ENCODE data around the gene KSR1. TPM values are rescaled to one million over a fixed set of nuclear protein-coding genes. Genes with fewer than 3 reads are reported as not detected.
A peak's percentile ranks its signal among the peaks of the same experiment; 100 is the strongest.

KSR1 gene
- total and polyA plus RNA-seq, 12 donors = 16.0 to 50.4 (median 38.5) TPM

DNA sequence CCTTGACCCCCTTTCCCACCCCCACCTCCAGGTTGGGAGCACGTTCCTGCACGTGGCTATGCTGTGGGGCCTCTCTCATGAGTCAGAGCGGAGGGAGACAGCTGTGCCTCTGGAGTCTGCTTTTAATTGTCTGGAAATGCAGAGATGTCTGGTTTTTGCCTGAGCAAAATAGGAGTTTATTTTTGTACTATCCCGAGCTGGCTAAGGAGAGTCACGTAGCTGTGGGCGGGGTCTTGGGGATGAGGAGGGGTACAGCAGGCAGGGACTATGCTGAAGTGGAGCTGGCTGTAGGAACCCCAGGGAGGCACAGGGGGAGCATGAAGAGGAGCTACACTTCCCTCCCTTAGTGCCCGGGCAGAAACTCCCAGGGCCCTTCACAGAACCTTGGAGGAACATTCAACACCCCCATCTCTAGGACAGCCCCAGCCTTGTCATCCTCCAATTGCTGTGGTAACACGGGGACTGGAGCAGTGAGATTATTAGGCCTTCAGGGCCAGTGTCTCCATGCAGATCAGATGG lies 130.0 kb downstream of the KSR1 start:
- H3K9me3 ChIP-seq (replicated peaks in 1 of 3) = no peaks in the 10 kb centered on the region
- H3K4me1 ChIP-seq (replicated peaks in 1 of 2) = peaks cover 0 to 15% of the 10 kb centered on the region in 2 donors
- H3K27me3 ChIP-seq = no peaks in the 10 kb centered on the region
- H3K4me3 ChIP-seq = no peak overlapping the region
- intact Hi-C loops (cut with DNase I) = loop anchor here in 1 of 2 donors (10.0 kb wide), 1 partner anchor 201 kb away; no protein-coding TSS in a partner anchor
- WGBS, 4 donors = 46 to 82% (median 66%) methylated on average over 7 to 8 of the region's 8 CpGs
- TF ChIP-seq POLR2A (IDR thresholded peaks at IDR 0.05) = no peak
- TF ChIP-seq, protein P1, sequence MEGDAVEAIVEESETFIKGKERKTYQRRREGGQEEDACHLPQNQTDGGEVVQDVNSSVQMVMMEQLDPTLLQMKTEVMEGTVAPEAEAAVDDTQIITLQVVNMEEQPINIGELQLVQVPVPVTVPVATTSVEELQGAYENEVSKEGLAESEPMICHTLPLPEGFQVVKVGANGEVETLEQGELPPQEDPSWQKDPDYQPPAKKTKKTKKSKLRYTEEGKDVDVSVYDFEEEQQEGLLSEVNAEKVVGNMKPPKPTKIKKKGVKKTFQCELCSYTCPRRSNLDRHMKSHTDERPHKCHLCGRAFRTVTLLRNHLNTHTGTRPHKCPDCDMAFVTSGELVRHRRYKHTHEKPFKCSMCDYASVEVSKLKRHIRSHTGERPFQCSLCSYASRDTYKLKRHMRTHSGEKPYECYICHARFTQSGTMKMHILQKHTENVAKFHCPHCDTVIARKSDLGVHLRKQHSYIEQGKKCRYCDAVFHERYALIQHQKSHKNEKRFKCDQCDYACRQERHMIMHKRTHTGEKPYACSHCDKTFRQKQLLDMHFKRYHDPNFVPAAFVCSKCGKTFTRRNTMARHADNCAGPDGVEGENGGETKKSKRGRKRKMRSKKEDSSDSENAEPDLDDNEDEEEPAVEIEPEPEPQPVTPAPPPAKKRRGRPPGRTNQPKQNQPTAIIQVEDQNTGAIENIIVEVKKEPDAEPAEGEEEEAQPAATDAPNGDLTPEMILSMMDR (IDR thresholded peaks at IDR 0.05) = no peak
- H3K36me3 ChIP-seq (replicated peaks in 1 of 2) = peaks cover 0 to 15% of the 10 kb centered on the region in 2 donors
- no peak for DNase-seq
- H3K27ac ChIP-seq = peak overlapping the region in 1 of 5 donors; percentile 54

DNA sequence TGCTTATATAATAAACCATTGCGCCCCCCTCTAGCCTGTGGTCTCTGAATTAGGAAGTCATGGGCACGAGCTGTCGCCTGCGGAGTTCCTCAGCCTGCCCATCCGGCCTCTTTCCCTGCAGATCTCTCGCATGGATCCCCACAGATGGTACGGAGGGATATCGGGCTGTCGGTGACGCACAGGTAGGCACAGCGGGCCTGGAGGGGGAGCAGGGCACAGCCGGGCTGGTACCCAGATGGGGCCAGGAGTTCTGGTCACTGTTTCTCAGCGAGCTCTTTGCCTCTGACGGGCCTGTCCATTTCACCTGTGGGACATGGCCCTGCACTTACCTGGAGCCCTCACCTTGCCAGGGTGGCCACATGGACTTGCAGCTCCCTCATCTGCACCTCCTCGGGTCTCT lies 132.1 kb downstream of the KSR1 start:
- Histone ChIP-seq H3K9me3 (replicated peaks in 1 of 3) (no peaks in the 10 kb centered on the region), H3K27ac (no peak overlapping the region), H3K4me3 (no peak overlapping the region), H3K4me1 (replicated peaks in 1 of 2) (peaks cover 0 to 15% of the 10 kb centered on the region in 2 donors), H3K27me3 (no peaks in the 10 kb centered on the region), H3K36me3 (replicated peaks in 1 of 2) (peaks cover 0 to 24% of the 10 kb centered on the region in 2 donors)
- intact Hi-C loops (cut with DNase I) = loop anchor here in 1 of 2 donors (10.0 kb wide), 1 partner anchor 204 kb away; no protein-coding TSS in a partner anchor
- TF ChIP-seq POLR2A (IDR thresholded peaks at IDR 0.05) = no peak
- TF ChIP-seq, protein P1 (IDR thresholded peaks at IDR 0.05) = no peak
- no peak for DNase-seq
- WGBS, 4 donors = 87 to 95% (median 92%) methylated on average over 12 to 15 of the region's 15 CpGs

DNA sequence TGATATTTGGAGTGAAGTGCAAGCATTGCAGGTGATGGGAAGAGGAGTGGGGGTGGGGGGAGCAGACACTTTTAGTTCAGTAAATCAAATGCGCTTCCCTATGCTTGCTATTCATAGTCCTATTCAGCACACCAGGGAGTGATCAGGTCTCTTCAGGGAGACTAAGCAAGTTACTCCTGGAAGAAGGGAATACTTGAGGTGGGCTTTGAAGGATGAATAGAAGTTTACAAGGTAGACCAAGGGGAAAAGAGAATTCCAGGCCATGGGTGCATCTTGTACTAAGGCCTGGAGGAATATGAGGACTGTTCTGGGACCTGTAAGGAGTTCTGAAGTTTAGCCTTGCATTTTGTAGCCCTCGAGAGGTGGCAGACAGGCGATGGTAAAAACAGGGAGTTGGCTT lies 134.6 kb downstream of the KSR1 start:
- Histone ChIP-seq H3K4me1 (replicated peaks in 1 of 2) (peaks cover 0 to 9% of the 10 kb centered on the region in 2 donors), H3K9me3 (replicated peaks in 1 of 3) (no peaks in the 10 kb centered on the region), H3K4me3 (no peak overlapping the region), H3K36me3 (replicated peaks in 1 of 2) (peaks cover 0 to 20% of the 10 kb centered on the region in 2 donors), H3K27ac (no peak overlapping the region), H3K27me3 (no peaks in the 10 kb centered on the region)
- 97 to 100% (median 98%) methylated on average over 3 of the region's 3 CpGs for WGBS, 4 donors
- intact Hi-C loops (cut with DNase I) = loop anchor here (10.0 kb wide), 2 partner anchors 136 to 206 kb away; partner anchors contain the start of gene KSR1 (in 1 of the 2)
- no peak for DNase-seq
- no peak for TF ChIP-seq POLR2A (IDR thresholded peaks at IDR 0.05)
- TF ChIP-seq, protein P1 (IDR thresholded peaks at IDR 0.05) = no peak

DNA sequence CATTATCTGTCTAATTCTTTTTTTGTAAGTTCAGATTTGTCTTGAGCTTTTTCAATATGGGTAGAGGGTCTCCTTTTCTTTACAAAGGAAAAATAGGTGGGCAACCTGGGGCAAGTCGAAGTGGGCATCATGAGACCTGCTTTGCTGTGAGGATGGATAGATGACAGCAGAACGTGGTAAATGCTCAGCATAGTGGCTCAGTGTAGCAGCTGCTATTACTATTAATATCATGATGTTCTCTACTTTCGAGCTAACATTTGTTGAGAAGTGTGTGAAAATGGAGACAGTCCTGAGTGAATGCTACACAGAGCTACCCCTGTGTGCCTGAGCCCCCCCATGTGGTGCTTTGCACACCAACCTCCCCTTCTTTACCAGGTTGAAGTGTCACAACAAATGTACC lies 135.7 kb downstream of the KSR1 start:
- Histone ChIP-seq H3K27ac (no peak overlapping the region), H3K27me3 (no peaks in the 10 kb centered on the region), H3K4me3 (no peak overlapping the region), H3K36me3 (replicated peaks in 1 of 2) (peaks cover 0 to 20% of the 10 kb centered on the region in 2 donors), H3K4me1 (replicated peaks in 1 of 2) (peaks cover 0 to 5% of the 10 kb centered on the region in 2 donors), H3K9me3 (replicated peaks in 1 of 3) (no peaks in the 10 kb centered on the region)
- intact Hi-C loops (cut with DNase I) = loop anchor here (10.0 kb wide), 2 partner anchors 137 to 207 kb away; partner anchors contain the start of gene KSR1 (in 1 of the 2)
- 93 to 95% (median 94%) methylated on average over 3 of the region's 3 CpGs for WGBS, 4 donors
- no peak for TF ChIP-seq POLR2A (IDR thresholded peaks at IDR 0.05)
- TF ChIP-seq, protein P1 (IDR thresholded peaks at IDR 0.05) = no peak
- no peak for DNase-seq
